Fibroblast of the aortic adventitia (primary cell): Measurements from ENCODE around the gene MAN2B2. TPM values are rescaled to one million over a fixed set of nuclear protein-coding genes. Genes with fewer than 3 reads are reported as not detected.
A peak's percentile ranks its signal among the peaks of the same experiment; 100 is the strongest.

Experiments used
- DNase-seq: peaks from one replicate; pipeline ENCODE4 v3.0.0-alpha.2; 2010; ENCODE audit warnings: low read depth
- H3K4me3 ChIP-seq: 2 replicates; pipeline ENCODE4 v1.5.1; 2011; ENCODE audit warnings: low read depth, mild to moderate bottlenecking, control low read depth, low read length, moderate library complexity
- total RNA-seq: library from RNA; depleted of rRNA; stranded (reverse); fragments of >200 nt; gene quantifications from 2 replicates; pipeline ENCODE4 v1.2.3, GENCODE V29; 2012; ENCODE audit warnings: low replicate concordance
- TF ChIP-seq, protein P1 (sequence below): IDR thresholded peaks from 2 replicates; pipeline ENCODE4 v1.5.1; 2011; ENCODE audit warnings: mild to moderate bottlenecking, low read length, control low read depth, inconsistent platforms; ENCODE audit not compliant: insufficient read depth

MAN2B2 gene
- total RNA-seq, 1 donor: 25.9 TPM

DNA sequence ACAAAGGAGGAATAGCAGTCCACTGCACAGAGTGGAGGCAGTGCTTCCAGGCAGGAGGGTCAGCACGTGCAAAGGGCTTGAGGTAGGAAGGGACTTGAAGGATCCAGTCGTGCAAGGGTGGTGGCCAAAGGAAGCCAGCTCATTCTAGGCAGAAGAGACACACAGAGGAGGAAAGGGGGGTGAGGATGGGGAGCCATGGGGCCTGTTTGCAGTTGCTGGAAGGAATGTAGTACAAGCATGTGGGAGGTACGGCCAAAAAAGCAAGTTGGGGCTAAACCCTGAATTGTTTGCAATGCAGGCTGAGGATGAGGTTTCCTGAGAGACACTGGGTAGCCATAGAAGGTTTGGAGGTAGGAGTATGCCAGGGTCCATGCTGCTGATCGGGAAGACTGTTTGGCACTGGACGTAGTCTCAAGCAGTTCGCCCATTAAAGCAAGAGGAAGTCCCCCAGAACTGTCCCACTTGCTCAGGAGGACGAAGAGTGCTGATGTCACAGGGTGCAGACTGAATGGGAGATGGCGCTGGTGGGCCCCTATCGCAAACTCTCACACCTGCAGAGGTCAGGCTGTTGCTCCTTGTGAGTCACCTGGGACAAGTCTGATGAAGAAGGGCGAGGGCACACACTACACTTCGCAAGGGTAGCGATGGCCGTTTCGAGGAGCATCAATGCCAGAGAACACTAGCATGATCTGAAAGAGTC, 9.1 kb upstream of the MAN2B2 start:
- H3K4me3 ChIP-seq: no peak overlapping the region
- TF ChIP-seq, protein P1, sequence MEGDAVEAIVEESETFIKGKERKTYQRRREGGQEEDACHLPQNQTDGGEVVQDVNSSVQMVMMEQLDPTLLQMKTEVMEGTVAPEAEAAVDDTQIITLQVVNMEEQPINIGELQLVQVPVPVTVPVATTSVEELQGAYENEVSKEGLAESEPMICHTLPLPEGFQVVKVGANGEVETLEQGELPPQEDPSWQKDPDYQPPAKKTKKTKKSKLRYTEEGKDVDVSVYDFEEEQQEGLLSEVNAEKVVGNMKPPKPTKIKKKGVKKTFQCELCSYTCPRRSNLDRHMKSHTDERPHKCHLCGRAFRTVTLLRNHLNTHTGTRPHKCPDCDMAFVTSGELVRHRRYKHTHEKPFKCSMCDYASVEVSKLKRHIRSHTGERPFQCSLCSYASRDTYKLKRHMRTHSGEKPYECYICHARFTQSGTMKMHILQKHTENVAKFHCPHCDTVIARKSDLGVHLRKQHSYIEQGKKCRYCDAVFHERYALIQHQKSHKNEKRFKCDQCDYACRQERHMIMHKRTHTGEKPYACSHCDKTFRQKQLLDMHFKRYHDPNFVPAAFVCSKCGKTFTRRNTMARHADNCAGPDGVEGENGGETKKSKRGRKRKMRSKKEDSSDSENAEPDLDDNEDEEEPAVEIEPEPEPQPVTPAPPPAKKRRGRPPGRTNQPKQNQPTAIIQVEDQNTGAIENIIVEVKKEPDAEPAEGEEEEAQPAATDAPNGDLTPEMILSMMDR: no peak
- no peak for DNase-seq

DNA sequence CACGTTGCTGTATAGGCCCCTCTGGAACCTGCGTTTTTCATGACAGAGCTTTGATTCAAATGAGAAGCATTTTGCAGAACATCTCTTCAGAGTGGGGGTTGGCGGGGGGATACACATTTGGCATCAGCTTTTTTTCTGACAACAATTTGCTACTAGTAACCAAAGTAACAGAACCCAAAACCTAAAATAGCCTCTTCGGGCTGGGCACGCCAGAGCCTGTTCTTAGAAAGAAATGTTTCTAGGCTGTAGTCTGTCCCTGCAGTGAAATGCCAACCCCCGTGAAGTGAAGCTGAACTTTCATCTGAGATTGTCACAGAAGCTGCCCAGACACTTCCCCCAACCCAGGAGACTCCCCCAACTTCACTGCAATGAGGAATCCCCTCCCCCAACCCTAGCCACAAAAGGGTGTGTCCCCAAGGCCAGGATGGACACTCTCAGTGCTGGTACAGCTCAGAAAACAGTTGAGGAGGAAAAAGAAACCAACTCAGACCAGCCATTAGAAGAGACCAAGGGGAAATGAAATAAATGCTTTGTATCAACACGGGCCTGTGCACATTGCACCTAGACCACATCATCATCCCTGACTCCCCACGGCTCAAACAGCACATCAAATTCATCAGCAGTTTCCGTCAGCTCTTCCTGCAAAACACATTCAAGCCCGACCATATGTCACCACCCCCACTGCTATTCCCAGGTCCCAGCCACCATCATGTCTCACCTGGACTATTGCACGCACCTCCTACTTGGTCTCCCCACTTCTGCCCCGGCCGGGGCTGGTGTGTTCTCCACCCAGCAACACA, 8.4 kb upstream of the MAN2B2 start:
- H3K4me3 ChIP-seq: no peak overlapping the region
- DNase-seq: no peak
- TF ChIP-seq, protein P1: no peak

DNA sequence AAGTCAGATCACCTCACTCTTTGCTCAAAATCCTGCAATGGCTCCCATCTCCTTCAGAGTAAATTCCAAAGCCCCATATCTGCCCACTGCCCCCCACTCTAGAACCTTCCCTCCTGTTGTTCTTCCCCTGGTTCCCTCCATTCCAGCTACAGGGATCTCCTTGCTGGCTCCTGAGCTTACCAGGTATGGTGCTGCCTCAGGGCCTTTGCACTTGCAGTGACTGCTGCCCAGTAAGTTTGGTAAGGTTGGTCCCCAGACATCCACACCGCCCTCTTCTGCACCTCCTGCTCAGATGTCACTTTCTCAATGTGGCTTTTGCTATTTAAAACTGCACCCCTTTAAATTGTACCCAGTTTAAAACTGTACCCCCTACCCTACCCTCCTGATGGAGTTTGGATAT, 7.8 kb upstream of the MAN2B2 start:
- no peak for DNase-seq
- TF ChIP-seq, protein P1: no peak
- H3K4me3 ChIP-seq: no peak overlapping the region

DNA sequence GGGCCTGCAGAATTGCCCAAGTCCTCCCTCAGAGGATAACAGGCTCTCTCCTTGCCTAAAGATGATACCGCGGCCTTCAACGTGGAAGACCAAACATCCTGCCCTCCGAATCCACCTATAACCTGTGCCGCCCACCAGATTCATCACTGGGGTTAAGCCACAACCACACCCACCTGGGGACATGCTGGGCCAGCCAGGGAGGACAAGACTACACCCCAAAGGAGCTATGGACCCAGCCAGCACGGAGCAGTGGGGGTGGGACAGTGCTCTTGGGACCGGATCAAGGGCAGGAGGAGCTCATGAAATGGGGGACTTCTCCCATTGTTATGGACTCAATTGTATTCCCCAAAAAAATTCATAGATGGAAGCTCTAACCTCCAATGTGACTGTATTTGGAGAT, 6.8 kb upstream of the MAN2B2 start:
- H3K4me3 ChIP-seq: no peak overlapping the region
- TF ChIP-seq, protein P1: no peak
- DNase-seq: no peak

DNA sequence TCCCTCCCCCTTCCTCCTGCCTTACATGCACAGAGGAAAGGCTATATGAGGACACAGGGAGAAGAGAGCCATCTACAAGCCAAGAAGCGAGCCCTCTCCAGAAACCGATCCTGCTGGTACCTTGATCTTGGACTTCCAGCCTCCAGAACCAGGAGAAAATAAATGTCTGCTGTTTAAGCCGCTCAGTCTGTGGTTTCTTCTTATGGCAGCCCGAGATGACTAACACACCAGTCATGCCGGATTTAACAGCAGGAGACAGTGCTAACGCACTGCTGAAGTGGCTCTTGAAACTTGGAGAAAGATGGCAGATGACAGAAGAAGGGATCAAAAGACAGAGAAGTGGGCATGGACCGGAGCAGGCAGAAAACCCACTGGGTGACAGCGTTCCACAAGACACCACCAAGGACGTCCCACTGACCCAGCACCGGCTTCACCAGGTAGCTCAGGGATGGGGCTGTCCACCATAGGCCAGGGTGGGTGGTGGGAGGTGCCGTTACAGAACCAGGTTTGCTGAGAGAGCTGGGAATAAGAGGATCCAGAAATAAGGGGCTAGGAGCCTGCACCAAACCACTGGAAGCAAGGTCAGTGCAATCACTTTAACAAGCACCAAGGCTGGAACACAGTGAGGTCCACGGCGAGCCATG, 6.2 kb upstream of the MAN2B2 start:
- TF ChIP-seq, protein P1: no peak
- H3K4me3 ChIP-seq: no peak overlapping the region
- DNase-seq: peak; percentile 33

DNA sequence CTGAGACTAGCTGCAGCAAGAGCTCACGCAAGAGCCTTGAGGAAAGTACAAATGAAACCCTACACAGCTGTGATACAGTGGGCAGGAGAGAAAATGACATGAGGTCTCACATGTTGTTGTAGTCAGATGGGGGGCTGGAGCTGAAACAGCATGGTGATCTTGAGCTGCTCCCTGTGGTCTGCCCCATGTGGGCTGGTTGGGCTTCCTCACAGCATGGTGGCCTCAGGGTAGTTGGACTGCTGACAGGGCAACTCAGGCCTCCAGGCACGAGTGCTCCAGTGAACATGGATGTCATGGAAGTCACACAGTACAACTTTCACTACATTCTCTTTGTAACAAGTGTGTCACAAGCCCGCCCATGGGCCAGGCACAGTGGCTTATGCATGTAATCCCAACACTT, 3.4 kb upstream of the MAN2B2 start:
- TF ChIP-seq, protein P1: no peak
- DNase-seq: no peak
- no peak overlapping the region for H3K4me3 ChIP-seq
